Right ventricle myocardium superior (tissue), 1 donor: ENCODE measurements around the gene HTRA3. TPM values are rescaled to one million over a fixed set of nuclear protein-coding genes. Genes with fewer than 3 reads are reported as not detected.

ENCODE experiments used
- ATAC-seq: fragments of 200-7000 bp; cut with Tn5 transposase; one replicate; pipeline ENCODE4 v1.9.1; 2020; ENCODE audit warnings: mild to moderate bottlenecking; ENCODE audit not compliant: poor library complexity
- DNase-seq: peaks from one replicate; pipeline ENCODE4 v3.0.0-alpha.2; 2020
- intact Hi-C: fragments of 100-400 bp; cut with DNase I; formaldehyde crosslinking; loops from one replicate; pipeline ENCODE4 v1.11.2; 2022
- total RNA-seq: library from RNA; stranded (reverse); fragmentation: NEBNext Ultra II Directional; extraction: Animal tissue kit (Norgen Biotek cat#: 25700); gene quantifications from one replicate; pipeline ENCODE4 v1.2.1, GENCODE V29; 2021
- donor health status: DM: no; HTN: yes; CAD: no; lungs with severe emphysema.

Gene HTRA3
- total RNA-seq, 1 donor from 2014 or later = 123 TPM

DNA sequence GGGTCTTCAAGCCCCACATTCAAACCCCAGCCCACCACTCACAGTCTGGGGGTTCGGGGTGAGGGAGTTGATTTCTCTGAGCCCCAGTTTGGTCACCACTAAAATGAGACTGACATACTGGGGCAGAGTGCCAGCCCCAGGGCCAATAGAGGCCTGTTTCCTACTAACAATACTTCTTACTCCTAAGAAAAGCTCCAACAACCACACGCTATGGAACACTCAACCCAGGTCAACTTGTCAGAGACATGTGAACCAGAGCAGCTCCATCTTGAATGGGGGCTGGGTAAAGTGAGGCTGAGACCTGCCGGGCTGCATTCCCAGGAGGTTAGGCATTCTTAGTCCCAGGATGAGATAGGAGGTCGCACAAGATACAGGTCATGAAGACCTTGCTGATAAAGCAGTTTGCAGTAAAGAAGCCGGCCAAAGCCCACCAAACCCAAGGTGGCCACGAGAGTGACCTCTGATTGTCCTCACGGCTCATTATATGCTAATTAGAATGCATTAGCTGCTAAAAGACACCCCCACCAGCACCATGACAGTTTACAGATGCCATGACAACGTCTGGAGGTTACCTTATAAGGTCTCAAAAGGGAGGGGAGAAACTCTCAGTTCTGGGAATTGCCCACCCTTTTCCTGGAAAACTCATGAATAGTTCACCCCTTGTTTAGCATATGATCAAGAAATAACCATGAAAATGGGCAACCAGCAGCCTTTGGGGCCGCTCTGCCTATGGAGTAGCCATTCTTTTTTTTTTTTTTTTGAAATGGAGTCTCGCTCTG, 26.6 kb upstream of the HTRA3 start:
- intact Hi-C loops = loop anchor here (2.0 kb wide), 1 partner anchor 168 kb away; no protein-coding TSS in a partner anchor
- no peak for DNase-seq
- ATAC-seq = no peak

DNA sequence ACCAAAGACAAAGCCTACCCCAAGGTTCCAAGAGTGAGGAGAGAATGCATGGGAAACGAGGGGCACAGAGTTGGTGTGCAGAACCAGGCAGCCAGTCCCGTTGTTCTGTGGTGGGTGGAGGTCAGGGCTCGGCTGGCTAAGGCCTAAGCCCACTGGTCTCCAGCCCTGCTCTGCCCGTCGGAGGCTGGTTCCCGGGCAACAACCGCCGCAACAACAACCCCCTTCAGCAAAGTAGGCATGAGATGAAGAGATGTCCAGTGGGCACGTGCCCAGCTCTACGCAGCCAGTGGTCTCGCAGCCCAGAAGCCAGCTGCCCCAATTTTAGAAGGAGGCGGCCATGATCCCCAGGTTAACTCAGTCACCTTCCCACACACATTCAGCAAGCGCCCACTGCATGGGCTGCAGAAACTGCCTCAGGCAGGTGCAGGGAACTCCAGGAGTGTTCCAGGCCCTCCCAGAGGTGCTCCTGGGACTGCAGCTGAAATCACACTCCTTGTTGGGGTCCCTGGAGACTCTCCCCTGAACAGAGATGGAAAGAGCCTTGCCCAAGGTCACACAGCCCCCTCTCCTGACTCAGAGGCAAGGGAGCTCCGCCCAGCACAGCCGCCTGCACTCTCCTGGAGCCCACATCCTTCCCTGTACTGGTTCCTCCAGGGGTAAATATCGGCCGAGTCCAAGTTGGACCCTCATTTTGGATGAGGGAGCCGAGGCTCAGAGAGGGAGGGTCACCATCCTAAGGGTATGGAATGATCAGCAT, 25.4 kb upstream of the HTRA3 start:
- DNase-seq (no peak), ATAC-seq (no peak)
- intact Hi-C loops = no loop called here

DNA sequence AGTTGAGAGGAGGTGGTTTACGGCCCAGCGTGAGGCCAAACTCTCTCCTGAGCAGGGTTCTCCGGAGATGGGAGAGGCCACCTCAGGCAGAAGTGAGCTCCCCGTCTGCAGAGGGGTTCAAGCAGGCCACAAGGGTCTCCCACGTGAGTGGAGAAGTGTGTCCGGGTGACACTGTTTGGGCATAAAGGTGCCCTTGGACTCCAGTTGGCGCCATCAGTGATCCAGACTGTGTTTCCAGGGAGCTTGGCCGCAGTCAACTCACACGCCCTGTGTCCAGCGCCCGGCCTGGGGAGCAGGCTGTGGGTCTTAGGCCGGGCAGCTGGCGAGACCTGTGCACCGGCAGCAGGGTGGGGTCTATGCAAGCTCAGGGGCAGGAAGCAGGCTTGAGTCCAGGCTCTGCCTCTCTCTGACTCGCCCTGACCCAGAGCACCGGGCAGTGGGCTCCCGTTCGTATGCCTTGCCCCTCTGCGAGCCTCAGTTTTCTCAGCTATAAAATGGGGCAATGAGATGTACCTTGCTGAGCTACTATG, 24.6 kb upstream of the HTRA3 start:
- intact Hi-C loops = no loop called here
- ATAC-seq (no peak), DNase-seq (no peak)

DNA sequence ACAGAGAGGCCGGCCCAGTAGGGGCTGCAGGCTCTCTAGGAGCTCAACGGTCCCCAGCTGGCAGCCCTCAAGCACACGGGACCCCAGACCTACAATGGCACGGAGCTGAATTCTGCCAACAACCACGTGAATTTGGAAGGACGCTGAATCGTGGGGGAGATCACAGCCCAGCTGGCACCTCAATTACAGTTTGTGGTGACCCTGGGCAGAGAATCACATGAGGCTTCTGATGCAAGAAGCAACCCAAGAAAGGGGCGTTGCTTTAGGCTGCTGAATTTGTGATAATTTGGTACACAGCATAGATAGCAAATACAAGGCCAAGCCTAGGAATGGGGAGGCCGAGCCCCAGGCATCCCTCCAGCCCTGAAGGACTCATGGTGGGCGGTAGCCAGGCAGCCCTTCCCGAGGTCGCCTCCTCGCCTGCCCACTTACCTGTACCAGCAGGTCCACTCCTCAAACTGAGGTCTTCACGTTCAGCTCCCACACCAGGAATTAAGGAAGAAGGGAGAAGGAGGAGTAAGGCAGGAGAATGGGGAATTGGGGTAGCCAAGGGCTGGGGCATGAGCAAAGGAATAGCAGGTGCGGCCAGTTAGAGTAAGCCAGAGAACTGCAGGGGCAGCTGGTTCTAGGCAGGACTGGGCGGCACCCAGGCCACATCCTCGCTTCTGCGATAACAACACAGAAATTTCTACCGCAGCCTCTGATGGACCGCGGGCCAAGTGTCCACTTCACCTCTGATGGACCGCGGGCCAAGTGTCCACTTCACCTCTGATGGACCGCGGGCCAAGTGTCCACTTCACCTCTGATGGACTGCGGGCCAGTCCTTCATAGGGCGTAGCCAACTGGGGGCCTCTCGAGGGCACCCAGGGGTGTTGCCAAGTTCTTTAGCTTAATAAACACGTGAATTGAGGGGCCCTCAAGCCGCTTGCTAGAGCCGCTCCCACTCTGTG, 23.4 kb upstream of the HTRA3 start:
- ATAC-seq (no peak), DNase-seq (no peak)
- intact Hi-C loops = no loop called here

DNA sequence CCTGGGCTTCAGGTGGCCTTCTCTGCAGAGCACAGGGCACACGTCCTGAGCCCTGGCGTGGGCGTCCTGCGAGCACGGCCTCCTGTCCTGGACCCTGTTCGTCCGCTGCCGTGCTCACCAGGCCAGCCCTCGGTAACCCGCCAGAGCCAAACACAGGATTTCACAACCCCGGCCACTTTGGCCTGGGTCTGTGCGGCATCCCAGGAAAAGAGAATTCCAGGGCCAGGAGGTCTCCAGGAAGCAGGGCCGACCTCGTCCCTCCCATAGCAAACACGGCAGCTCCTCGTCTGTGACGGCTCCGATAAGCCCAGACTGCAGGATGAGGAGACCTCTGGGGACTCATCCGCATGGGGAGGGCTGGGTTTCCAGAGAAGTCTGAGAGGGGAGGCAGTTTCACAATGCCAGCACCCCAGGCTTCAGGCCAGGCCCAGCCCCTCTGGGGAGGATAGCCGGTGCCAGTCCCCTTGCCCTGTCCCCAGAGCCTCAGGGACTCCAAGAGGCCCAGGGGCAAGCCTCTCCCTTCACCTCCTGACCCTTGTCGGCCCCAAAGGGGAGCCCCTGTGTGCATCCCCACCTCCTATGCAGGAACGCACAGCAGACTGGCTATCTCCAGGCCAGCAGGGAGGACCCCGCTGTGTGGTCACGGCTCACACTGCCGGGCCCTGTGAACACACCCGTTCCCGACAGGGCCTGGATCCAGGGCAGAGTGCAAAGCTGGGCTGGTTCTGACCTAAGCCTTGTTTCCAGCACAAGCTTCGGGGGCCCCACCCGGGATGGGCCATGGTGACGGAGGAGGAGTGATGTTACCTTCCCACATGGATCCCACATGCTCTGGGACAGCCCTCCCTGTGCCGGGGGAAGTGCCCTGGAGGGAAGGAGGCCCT, 22.3 kb upstream of the HTRA3 start:
- ATAC-seq (peak; percentile 79), DNase-seq (peak; percentile 89)
- intact Hi-C loops = no loop called here

DNA sequence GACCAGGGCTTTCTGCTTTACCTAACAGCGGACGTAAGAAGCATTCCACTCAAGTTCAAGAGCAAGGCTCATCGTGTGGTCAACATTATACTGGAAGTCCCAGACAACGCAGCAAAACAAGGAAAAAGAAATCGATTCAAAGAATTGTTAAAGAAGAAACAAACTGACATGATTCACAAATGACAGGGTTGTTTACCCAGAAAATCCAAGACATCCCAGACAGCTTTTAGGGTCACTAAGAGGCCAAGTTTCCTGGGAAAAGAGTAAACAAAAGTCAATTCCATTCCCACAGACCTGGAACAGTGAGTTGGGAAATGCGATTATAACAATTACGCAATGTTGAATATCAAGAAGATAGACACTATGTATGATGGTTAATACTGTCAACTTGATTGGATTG, 21.5 kb upstream of the HTRA3 start:
- DNase-seq = no peak
- intact Hi-C loops = no loop called here
- ATAC-seq = no peak

DNA sequence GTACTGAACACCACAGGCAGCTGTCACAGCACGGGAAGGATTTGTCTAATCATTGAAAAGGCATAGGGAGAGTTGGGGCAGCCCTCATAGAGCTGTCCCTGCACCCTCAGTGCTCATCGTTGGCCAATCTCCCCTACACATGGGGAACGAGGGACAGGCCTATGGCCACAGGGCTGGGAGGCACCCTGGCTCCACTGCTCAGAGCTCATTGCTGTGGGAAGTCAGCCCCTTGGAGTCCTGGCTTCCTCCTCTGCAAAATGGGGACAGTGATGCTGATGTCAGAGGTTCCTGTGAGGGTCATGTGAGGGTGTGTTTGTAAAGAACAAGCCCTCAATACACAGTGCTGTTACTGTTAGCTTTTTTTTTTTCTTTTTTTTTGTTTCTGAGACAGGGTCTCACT, 19.3 kb upstream of the HTRA3 start:
- DNase-seq = no peak
- intact Hi-C loops = no loop called here
- no peak for ATAC-seq

DNA sequence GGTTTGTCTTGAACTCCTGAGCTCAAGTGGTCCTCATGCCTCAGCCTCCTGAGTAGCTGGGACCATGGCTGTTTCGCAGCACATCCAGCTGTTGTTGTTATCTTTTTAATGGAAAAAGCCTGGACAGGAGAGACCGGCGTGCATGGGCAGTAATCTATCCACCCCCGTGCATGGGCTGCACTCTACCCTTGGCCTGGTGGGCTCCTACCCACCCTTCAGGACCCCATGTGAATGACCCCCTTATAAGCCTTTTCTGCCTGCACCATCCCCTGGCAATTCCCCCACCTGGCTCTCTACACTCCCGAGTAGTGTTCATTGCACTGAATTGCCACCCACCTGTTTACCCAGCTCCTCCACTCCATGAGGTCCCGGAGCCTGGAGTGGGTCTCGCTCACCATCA, 18.9 kb upstream of the HTRA3 start:
- DNase-seq (no peak), ATAC-seq (no peak)
- intact Hi-C loops = no loop called here

DNA sequence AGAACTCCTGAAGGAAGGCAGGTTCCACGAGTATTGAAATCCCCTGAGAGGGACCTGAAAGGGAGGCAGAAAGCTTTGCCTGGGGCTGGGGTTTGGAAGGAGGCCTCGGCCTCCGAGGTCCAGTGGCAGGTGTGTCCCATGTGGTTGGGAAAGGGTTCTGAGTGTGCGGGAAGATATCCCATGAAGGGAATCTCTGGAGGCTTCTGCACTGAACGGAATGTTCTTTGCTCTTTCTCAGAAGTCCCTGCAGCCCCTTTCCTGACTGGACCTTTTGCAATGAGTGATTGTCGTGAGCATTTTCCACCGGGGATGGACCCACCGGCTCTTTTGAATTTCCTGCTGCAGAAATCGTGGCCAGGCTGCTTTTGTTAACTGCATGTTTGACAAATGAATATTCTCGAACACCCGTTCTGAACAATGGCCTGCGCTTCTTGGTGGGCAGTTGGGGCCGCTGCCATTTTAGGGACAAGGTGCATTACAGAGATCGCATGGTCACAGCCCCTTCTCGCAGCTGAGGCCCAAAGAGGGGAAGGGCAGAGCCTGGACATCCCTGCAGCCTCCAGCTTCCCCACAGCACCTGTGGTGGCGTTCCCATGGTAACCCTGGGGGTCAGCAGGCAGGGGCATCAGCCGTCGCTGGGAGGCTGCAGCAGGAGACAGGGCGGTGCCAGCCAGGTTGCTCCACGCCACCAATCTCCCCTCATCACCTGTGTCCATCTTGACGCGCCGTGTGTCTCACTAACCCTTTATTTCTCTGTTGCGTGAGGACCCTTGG, 18.3 kb upstream of the HTRA3 start:
- intact Hi-C loops = no loop called here
- ATAC-seq (no peak), DNase-seq (no peak)

DNA sequence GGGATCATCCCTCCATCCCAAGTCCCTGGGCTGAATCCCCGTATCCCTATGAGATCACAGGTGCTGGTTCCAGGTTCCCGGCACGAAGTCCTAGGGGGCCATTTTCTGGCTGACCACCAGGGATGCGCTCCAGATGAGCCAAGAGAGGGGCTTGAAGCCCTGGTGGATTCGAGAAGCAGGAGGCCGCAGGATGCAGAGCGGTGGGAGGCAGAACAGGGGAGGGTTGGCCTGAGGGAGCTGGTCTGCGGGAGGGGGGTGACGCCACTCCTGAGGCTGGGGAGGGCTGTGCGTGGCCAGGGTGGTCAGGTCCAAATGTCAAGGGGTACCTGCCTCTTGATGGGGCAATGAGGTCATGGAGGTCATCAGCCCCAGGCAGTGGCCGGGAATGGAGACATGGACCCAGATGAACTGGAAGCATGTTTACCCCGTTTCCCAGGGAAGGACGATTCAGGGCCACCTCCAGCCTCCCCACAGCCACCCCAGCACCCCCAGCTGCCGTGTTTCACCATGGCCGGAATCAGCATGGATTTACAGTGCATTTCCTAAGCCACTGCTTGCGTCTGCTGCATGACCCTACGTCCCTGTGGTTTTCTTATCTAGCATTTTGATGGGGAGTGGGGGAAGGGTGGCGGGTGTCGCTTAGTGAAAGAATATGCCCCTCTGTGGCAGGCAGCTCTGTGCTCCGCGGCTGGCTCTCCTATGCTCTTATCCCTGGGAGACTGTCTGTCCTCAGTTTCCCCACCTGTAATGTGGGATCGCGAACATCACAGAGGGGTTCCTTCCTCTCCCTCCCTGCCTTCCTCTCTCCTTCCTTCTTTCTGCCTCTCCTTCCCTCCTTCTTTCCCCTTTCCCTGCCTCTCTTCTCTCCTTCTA, 17.0 kb upstream of the HTRA3 start:
- ATAC-seq (no peak), DNase-seq (no peak)
- intact Hi-C loops = no loop called here

DNA sequence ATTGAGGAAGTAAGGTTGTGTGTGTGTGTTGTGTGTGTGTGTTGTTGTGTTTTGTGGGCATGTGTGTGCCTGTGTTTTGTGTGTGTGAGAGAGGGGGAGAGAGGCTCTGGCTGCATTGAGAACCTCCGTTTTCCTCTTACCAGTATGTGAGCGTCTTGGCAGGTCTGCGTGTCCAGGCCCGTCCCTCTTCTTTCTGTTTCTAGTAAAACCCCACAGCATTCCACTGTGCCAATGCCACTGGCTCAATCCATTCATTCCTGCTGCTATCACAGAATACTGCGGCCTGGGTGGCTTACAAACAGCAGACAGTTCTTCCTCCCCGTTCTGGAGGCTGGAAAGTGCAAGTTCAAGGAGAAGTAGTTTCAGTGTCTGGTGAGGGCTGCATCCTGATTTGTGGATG, 15.5 kb upstream of the HTRA3 start:
- intact Hi-C loops = no loop called here
- DNase-seq = no peak

DNA sequence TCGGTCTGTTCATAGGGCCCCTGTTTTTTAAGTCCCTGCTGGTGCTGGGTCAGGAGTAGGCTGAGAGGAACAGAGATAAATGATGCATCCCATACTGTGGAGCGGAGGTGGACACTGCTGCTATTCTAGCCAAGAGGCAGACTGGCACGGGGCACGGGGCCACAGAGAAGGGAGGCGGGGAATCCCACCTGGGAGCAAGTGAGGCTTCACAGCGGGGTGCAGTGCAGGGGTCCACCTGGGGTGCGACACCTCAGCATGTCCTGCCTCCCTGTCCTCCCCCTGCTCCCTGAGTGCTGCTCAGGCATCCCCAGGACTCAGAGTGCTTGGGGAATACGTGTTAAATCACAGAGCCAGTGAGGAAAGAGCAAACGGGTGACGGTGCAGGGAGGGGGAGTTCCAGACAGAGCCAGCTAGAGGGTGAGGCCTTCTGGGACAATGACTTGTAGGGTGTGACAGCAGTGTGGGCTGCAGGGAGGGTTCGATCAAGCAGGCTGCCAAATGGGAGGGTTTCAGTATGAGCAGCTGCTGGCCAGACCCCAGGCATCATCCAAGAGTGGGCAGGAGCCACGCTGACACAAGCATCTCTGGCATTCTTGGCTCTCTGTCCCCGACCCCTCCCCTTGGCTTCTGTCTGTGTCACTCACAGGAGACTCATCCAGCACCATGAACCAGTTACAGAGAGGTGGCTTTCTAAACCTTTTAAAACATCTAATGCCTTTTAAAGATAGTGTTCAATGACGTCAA, 13.7 kb upstream of the HTRA3 start:
- intact Hi-C loops = no loop called here
- peak; percentile 71 for DNase-seq

More for the DNA sequence above, 15.5 kb upstream of the HTRA3 start:
- no peak for ATAC-seq

DNA sequence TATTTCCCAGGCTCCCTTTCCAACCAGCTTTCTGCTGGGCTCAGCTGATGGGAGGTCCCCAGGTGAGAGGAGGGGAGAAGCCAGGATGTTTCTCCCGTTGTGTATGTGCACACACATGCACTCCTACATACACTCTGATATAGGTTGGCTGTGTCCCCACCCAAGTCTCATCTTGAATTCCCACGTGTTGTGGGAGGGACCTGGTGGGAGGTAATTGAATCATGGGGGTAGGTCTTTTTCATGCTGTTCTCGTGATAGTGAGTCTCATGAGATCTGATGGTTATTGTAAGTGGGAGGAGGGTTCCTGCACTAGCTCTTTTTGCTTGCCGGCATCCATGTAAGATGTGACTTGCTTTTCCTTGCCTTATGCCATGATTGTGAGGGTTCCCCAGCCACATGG, 11.7 kb upstream of the HTRA3 start:
- DNase-seq = no peak
- ATAC-seq = no peak
- intact Hi-C loops = no loop called here

More for the DNA sequence above, 13.7 kb upstream of the HTRA3 start:
- ATAC-seq = peak; percentile 59

DNA sequence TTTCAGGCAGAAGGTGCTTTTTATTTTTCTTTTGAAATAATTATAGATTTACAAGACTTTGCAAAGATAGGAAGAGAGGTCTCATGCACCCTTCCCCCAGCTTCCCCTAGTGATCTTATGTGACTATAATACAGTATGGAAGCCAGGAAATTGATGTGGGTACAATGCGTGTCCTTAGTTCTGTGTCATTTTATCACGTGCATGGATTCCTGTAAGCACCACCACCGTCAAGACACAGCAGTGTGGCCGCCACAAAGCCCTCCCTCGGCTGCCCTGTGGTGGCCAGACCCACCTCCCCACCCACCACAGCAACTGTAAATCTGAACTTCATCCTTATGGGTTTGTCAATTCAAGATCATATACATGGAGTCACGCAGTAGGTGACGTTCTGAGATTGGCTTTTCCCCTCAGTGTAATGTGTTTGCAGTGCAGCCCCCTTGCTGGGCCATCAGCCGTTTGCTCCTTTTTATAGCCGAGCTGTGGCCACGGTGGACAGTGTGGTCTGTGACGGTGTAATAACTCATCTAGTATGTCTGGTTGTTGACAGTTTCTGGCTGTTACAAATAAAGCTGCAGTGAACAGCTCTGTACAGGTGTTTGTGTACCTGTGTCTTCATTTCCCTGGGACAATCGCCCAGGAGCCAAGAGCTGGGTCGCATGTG, 10.9 kb upstream of the HTRA3 start:
- DNase-seq (no peak), ATAC-seq (no peak)
- intact Hi-C loops = no loop called here

DNA sequence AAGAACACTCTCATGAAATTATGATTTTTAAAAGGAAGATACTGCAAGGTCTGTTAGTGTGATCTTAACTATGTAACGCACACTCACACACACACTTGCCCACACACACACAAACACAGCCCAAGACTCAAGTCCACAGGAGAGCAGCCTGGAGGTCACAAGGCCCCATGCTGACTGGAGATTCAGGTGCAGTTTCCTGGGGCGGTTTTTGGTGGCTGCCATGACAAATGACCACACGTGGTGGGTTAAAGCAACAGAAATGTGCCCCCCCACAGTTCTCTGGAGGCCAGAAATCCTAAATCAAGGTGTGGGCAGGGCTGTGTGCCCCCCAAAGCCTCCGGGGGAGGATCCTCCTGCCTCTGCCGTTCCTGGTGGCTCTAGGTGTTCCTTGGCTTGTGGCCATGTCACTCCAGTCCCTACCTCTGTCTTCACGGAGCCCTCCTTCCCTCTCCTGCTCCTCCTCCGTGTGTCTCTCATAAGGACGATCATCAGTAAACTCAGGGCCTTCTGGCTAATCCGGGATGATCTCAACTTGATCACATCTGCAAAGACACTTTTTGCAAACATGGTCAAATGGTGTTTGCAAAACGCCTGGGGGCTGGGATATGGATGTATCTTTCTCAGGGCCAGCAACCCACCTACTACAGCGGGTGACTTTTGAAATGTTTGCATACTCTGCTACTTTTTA, 9.7 kb upstream of the HTRA3 start:
- intact Hi-C loops = no loop called here

More for the DNA sequence above, 9.7 kb upstream of the HTRA3 start:
- ATAC-seq (no peak), DNase-seq (no peak)
